Keratinocyte (primary cell): ENCODE measurements around the gene TOGARAM1.

ENCODE experiments used
- EZH2 ChIP-seq: IDR thresholded peaks from one replicate; pipeline ENCODE4 v1.6.1; 2012; ENCODE audit warnings: inconsistent platforms, mild to moderate bottlenecking, low read length, moderate library complexity
- TF ChIP-seq, protein P1 (sequence below), 3 experiments: IDR thresholded peaks in 1 of 3; conservative IDR thresholded peaks in 1 of 3; optimal IDR thresholded peaks in 1 of 3; 2 replicates in 2 of 3; 3 replicates in 1 of 3; pipeline versions ENCODE3 to v1.5.1; 2011; ENCODE audit warnings: low read length in 3 of 3, mild to moderate bottlenecking in 3 of 3, moderate library complexity in 2 of 3, control low read depth in 1 of 3, inconsistent platforms in 1 of 3; ENCODE audit not compliant: insufficient read depth in 2 of 3; ENCODE audit errors: extremely low read depth in 1 of 3

DNA sequence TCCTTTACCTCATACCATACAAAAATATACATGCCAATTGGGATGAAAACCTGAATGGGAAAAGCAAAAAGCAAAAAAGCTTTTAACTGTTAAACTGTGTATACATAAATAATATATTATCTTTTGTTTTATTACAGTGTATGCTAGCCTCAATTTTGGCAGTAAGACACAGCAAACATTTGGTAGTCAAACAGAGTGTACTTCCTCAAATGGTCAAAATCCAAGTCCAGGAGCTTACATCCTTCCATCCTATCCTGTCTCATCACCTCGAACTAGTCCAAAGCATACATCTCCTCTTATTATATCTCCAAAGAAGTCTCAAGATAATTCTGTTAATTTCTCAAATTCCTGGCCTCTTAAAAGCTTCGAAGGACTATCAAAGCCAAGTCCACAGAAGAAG, 41.9 kb downstream of the TOGARAM1 start:
- TF ChIP-seq, protein P1, sequence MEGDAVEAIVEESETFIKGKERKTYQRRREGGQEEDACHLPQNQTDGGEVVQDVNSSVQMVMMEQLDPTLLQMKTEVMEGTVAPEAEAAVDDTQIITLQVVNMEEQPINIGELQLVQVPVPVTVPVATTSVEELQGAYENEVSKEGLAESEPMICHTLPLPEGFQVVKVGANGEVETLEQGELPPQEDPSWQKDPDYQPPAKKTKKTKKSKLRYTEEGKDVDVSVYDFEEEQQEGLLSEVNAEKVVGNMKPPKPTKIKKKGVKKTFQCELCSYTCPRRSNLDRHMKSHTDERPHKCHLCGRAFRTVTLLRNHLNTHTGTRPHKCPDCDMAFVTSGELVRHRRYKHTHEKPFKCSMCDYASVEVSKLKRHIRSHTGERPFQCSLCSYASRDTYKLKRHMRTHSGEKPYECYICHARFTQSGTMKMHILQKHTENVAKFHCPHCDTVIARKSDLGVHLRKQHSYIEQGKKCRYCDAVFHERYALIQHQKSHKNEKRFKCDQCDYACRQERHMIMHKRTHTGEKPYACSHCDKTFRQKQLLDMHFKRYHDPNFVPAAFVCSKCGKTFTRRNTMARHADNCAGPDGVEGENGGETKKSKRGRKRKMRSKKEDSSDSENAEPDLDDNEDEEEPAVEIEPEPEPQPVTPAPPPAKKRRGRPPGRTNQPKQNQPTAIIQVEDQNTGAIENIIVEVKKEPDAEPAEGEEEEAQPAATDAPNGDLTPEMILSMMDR (optimal IDR thresholded peaks at IDR 0.05 in 1 of 3, IDR thresholded peaks at IDR 0.05 in 1 of 3, conservative IDR thresholded peaks at IDR 0.05 in 1 of 3; ENCODE audit: extremely low read depth in 1 of 3, insufficient read depth in 2 of 3, low read length in 3 of 3): no peak
- TF ChIP-seq EZH2: no peak
